HEK293 (cell line): Measurements from ENCODE around the gene KITLG.

Experiments
- CTCF ChIA-PET: fragments of 350-600 bp; formaldehyde crosslinking; extraction: SDS; loops from one replicate; lab custom pipeline; 2021; ENCODE audit warnings: antibody characterized with exemption; lab: Yijun Ruan, JAX
- POLR2A ChIA-PET: fragments of 300-600 bp; formaldehyde crosslinking; extraction: SDS; loops from one replicate; lab custom pipeline; 2020; ENCODE audit warnings: antibody characterized with exemption, inconsistent platforms; lab: Yijun Ruan, JAX
- H3K27ac ChIP-seq: fragments of 200-500 bp; sonication (Bioruptor generic); 2 replicates; pipeline ENCODE4 v1.5.1; 2014; ENCODE audit warnings: low read depth, low read length, control low read depth, inconsistent platforms; ENCODE audit errors: extremely low read depth
- H3K36me3 ChIP-seq, 2 experiments: fragments of 200-500 bp in 1 of 2; sonication (Bioruptor generic) in 1 of 2; 1 replicate in 1 of 2; 2 replicates in 1 of 2; pipeline ENCODE4 v1.5.1; 2014 to 2017; ENCODE audit warnings: inconsistent platforms in 2 of 2, low read length in 2 of 2; ENCODE audit not compliant: control insufficient read depth in 2 of 2, insufficient read depth in 1 of 2
- H3K4me1 ChIP-seq: fragments of 200-500 bp; sonication (Bioruptor generic); 2 replicates; pipeline ENCODE4 v1.5.1; 2014; ENCODE audit warnings: mild to moderate bottlenecking, low read length, inconsistent platforms; ENCODE audit not compliant: control insufficient read depth, insufficient read depth
- H3K4me3 ChIP-seq: 2 replicates; pipeline ENCODE4 v1.5.1; 2011; ENCODE audit warnings: low read depth, mild to moderate bottlenecking, control low read depth, low read length, moderate library complexity
- H3K9me3 ChIP-seq: fragments of 200-500 bp; sonication (Bioruptor generic); 2 replicates; pipeline ENCODE4 v1.5.1; 2014; ENCODE audit warnings: low read depth, low read length, inconsistent platforms; ENCODE audit not compliant: control insufficient read depth, insufficient read depth
- BCL6B ChIP-seq: fragments of 450-650 bp; formaldehyde crosslinking; IDR thresholded peaks from 2 replicates; pipeline ENCODE4 v1.5.1; 2017; ENCODE audit warnings: missing biosample characterization, missing genetic modification characterization
- FEZF1 ChIP-seq: fragments of 450-650 bp; formaldehyde crosslinking; IDR thresholded peaks from 2 replicates; pipeline ENCODE4 v1.5.1; 2016; ENCODE audit warnings: missing biosample characterization, missing genetic modification characterization
- HOXD13 ChIP-seq: sonication (generic); formaldehyde crosslinking; IDR thresholded peaks from 2 replicates; pipeline ENCODE4 v1.8.0; 2022; ENCODE audit warnings: missing genetic modification reagents, borderline replicate concordance
- IKZF3 ChIP-seq: fragments of 450-650 bp; IDR thresholded peaks from 2 replicates; pipeline ENCODE4 v1.5.0; 2018; ENCODE audit warnings: missing biosample characterization, mild to moderate bottlenecking, missing genetic modification characterization, moderate library complexity
- KLF10 ChIP-seq: fragments of 450-650 bp; IDR thresholded peaks from 2 replicates; pipeline ENCODE4 v1.5.1; 2018; ENCODE audit warnings: missing biosample characterization, mild to moderate bottlenecking, missing genetic modification characterization
- KLF9 ChIP-seq: fragments of 450-650 bp; formaldehyde crosslinking; IDR thresholded peaks from 2 replicates; pipeline ENCODE4 v1.5.1; 2016; ENCODE audit warnings: missing biosample characterization, missing genetic modification characterization, low read depth
- PBX3 ChIP-seq: sonication (generic); formaldehyde crosslinking; IDR thresholded peaks from 2 replicates; pipeline ENCODE4 v1.8.1; 2022; ENCODE audit warnings: mild to moderate bottlenecking, moderate library complexity, missing genetic modification reagents
- RBAK ChIP-seq: fragments of 450-650 bp; formaldehyde crosslinking; IDR thresholded peaks from 2 replicates; pipeline ENCODE4 v1.5.1; 2016; ENCODE audit warnings: missing biosample characterization, missing genetic modification characterization
- SETDB1 ChIP-seq: IDR thresholded peaks from one replicate; pipeline ENCODE4 v1.6.1; 2017; ENCODE audit warnings: mild to moderate bottlenecking, low read length, moderate library complexity, mixed read lengths; ENCODE audit not compliant: insufficient read length
- SP2 ChIP-seq: fragments of 450-650 bp; formaldehyde crosslinking; IDR thresholded peaks from 2 replicates; pipeline ENCODE4 v1.5.1; 2016; ENCODE audit warnings: missing biosample characterization, missing genetic modification characterization
- SP7 ChIP-seq: fragments of 450-650 bp; formaldehyde crosslinking; IDR thresholded peaks from 2 replicates; pipeline ENCODE4 v1.5.1; 2016; ENCODE audit warnings: missing biosample characterization, missing genetic modification characterization
- TCF7L2 ChIP-seq: IDR thresholded peaks from 2 replicates; pipeline ENCODE4 v1.6.1; 2011; ENCODE audit warnings: low read depth, mild to moderate bottlenecking, inconsistent platforms, low read length, moderate library complexity, borderline replicate concordance
- ZBTB10 ChIP-seq: fragments of 450-650 bp; formaldehyde crosslinking; IDR thresholded peaks from 2 replicates; pipeline ENCODE4 v1.5.1; 2016; ENCODE audit warnings: missing biosample characterization, missing genetic modification characterization
- ZBTB8A ChIP-seq: fragments of 450-650 bp; formaldehyde crosslinking; IDR thresholded peaks from 2 replicates; pipeline ENCODE4 v1.5.1; 2016; ENCODE audit warnings: missing biosample characterization, missing genetic modification characterization
- ZFHX2 ChIP-seq: fragments of 450-650 bp; formaldehyde crosslinking; conservative IDR thresholded peaks from 2 replicates; pipeline ENCODE4 v1.5.1; 2016; ENCODE audit warnings: missing biosample characterization, missing genetic modification characterization
- ZFP3 ChIP-seq: fragments of 450-650 bp; formaldehyde crosslinking; IDR thresholded peaks from 2 replicates; pipeline ENCODE4 v1.5.1; 2016; ENCODE audit warnings: low read depth, missing biosample characterization, missing genetic modification characterization
- ZNF2 ChIP-seq: fragments of 450-650 bp; formaldehyde crosslinking; IDR thresholded peaks from 2 replicates; pipeline ENCODE4 v1.5.1; 2016; ENCODE audit warnings: missing biosample characterization, missing genetic modification characterization
- ZNF214 ChIP-seq: fragments of 450-650 bp; formaldehyde crosslinking; IDR thresholded peaks from 2 replicates; pipeline ENCODE4 v1.5.1; 2017; ENCODE audit warnings: missing biosample characterization, mild to moderate bottlenecking, missing genetic modification characterization, borderline replicate concordance
- ZNF248 ChIP-seq: fragments of 450-650 bp; formaldehyde crosslinking; IDR thresholded peaks from 2 replicates; pipeline ENCODE4 v1.5.1; 2017; ENCODE audit warnings: missing biosample characterization, missing genetic modification characterization
- ZNF266 ChIP-seq: fragments of 450-650 bp; formaldehyde crosslinking; IDR thresholded peaks from 2 replicates; pipeline ENCODE4 v1.5.1; 2016; ENCODE audit warnings: missing biosample characterization, missing genetic modification characterization, low read depth
- ZNF324 ChIP-seq: fragments of 450-650 bp; formaldehyde crosslinking; IDR thresholded peaks from 2 replicates; pipeline ENCODE4 v1.5.1; 2016; ENCODE audit warnings: missing biosample characterization, missing genetic modification characterization
- ZNF37A ChIP-seq: fragments of 450-650 bp; IDR thresholded peaks from 2 replicates; pipeline ENCODE4 v1.5.1; 2018; ENCODE audit warnings: missing biosample characterization, missing genetic modification characterization
- ZNF423 ChIP-seq: fragments of 450-650 bp; formaldehyde crosslinking; IDR thresholded peaks from 2 replicates; pipeline ENCODE4 v1.5.1; 2016; ENCODE audit warnings: missing biosample characterization, missing genetic modification characterization
- ZNF433 ChIP-seq: fragments of 450-650 bp; formaldehyde crosslinking; IDR thresholded peaks from 2 replicates; pipeline ENCODE4 v1.5.1; 2016; ENCODE audit warnings: missing biosample characterization, missing genetic modification characterization, low read depth
- ZNF560 ChIP-seq: fragments of 450-650 bp; formaldehyde crosslinking; IDR thresholded peaks from 2 replicates; pipeline ENCODE4 v1.5.1; 2017; ENCODE audit warnings: missing biosample characterization, missing genetic modification characterization, borderline replicate concordance
- ZNF571 ChIP-seq: fragments of 450-650 bp; formaldehyde crosslinking; IDR thresholded peaks from 2 replicates; pipeline ENCODE4 v1.5.0; 2017; ENCODE audit warnings: missing biosample characterization, missing genetic modification characterization
- ZNF585B ChIP-seq: fragments of 450-650 bp; formaldehyde crosslinking; IDR thresholded peaks from 2 replicates; pipeline ENCODE4 v1.5.1; 2016; ENCODE audit warnings: missing biosample characterization, missing genetic modification characterization
- ZNF596 ChIP-seq: fragments of 450-650 bp; IDR thresholded peaks from 2 replicates; pipeline ENCODE4 v1.5.0; 2018; ENCODE audit warnings: missing biosample characterization, mild to moderate bottlenecking, missing genetic modification characterization, moderate library complexity
- ZNF610 ChIP-seq: fragments of 450-650 bp; formaldehyde crosslinking; IDR thresholded peaks from 2 replicates; pipeline ENCODE4 v1.5.1; 2016; ENCODE audit warnings: missing biosample characterization, missing genetic modification characterization, borderline replicate concordance
- ZNF624 ChIP-seq: fragments of 450-650 bp; formaldehyde crosslinking; IDR thresholded peaks from 2 replicates; pipeline ENCODE4 v1.5.1; 2017; ENCODE audit warnings: missing biosample characterization, missing genetic modification characterization
- ZNF660 ChIP-seq: fragments of 450-650 bp; IDR thresholded peaks from 2 replicates; pipeline ENCODE4 v1.5.1; 2018; ENCODE audit warnings: missing biosample characterization, mild to moderate bottlenecking, missing genetic modification characterization
- ZNF701 ChIP-seq: fragments of 450-650 bp; formaldehyde crosslinking; IDR thresholded peaks from 2 replicates; pipeline ENCODE4 v1.5.1; 2016; ENCODE audit warnings: missing biosample characterization, missing genetic modification characterization
- ZSCAN5A ChIP-seq: fragments of 450-650 bp; formaldehyde crosslinking; IDR thresholded peaks from 2 replicates; pipeline ENCODE4 v1.5.1; 2016; ENCODE audit warnings: missing biosample characterization, missing genetic modification characterization

The KITLG gene

GRCh38 chr12:88580051-88580871 is at the start of gene KITLG:
Gene KITLG, minus strand, starts transcription at chr12:88580471. Its CDS starts 193 bp downstream, at chr12:88580278.
- POLR2A ChIA-PET = interaction anchor here (0.9 to 2.5 kb wide), 19 partner anchors 10 to 509 kb away, joined by 3 to 18 read pairs (median 4); partner anchors contain the start of genes CEP290 and TMTC3
- H3K4me1 ChIP-seq = peaks cover 24% of the 10 kb centered on the region
- CTCF ChIA-PET = interaction anchor here (0.7 to 1.4 kb wide), 7 partner anchors 10 to 413 kb away, joined by 3 to 4 read pairs (median 4); no protein-coding TSS in a partner anchor
- peak within 1 kb of the TSS; percentile 84 for H3K4me3 ChIP-seq
- no peaks in the 10 kb centered on the region for H3K36me3 ChIP-seq
- peak within 1 kb of the TSS; percentile 94 for H3K27ac ChIP-seq
- H3K9me3 ChIP-seq = no peaks in the 10 kb centered on the region
- TF ChIP-seq ZNF37A (tag by site-specific recombination) (no peak), SP7 (tag by site-specific recombination) (peak; percentile 80; the same call in 1 of the 2 replicates), BCL6B (no peak), ZNF214 (tag by site-specific recombination) (no peak), SETDB1 (no peak), ZNF571 (tag by site-specific recombination) (no peak), KLF9 (tag by site-specific recombination) (peak; percentile 88), ZNF266 (tag by site-specific recombination) (no peak), ZNF433 (tag by site-specific recombination) (no peak), KLF10 (peak; percentile 51; the same call in 1 of the 2 replicates), ZNF324 (tag by site-specific recombination) (no peak), ZNF248 (no peak), ZNF701 (tag by site-specific recombination) (no peak), ZNF596 (tag by site-specific recombination) (no peak), IKZF3 (peak; percentile 73; the same call in 1 of the 2 replicates), ZBTB8A (tag by site-specific recombination) (peak; percentile 95), ZNF560 (no peak), ZNF660 (peak; percentile 82), PBX3 (CRISPR knock-in tag) (no peak), ZNF423 (tag by site-specific recombination) (no peak), ZNF2 (0 out of 2 replicates have a peak, but pooled peaks have one; percentile 12), ZNF585B (no peak), ZBTB10 (tag by site-specific recombination) (no peak), ZNF610 (tag by site-specific recombination) (0 out of 2 replicates have a peak, but pooled peaks have one; percentile 47), ZSCAN5A (0 out of 2 replicates have a peak, but pooled peaks have one; percentile 8), SP2 (tag by site-specific recombination) (peak; percentile 60), FEZF1 (tag by site-specific recombination) (no peak), TCF7L2 (no peak), ZNF624 (no peak), HOXD13 (no peak), ZFHX2 (tag by site-specific recombination) (peak; percentile 94), RBAK (tag by site-specific recombination) (no peak), ZFP3 (tag by site-specific recombination) (no peak)
